Fibroblast of villous mesenchyme (primary cell): ENCODE data around the gene NET1. TPM values are rescaled to one million over a fixed set of nuclear protein-coding genes. Genes with fewer than 3 reads are reported as not detected.
"Not testable (repeated sequence)": the region's sequence is repeated elsewhere in the genome, so short reads cannot be mapped to it uniquely, and the experiment has no call there.

ENCODE experiments used
- DNase-seq: peaks from one replicate; pipeline ENCODE4 v3.0.0-alpha.2; 2010; ENCODE audit warnings: low read depth
- H3K4me3 ChIP-seq: 2 replicates; pipeline ENCODE4 v1.5.1; 2011; ENCODE audit warnings: low read depth, mild to moderate bottlenecking, low read length
- total RNA-seq: library from RNA; depleted of rRNA; stranded (reverse); fragments of >200 nt; gene quantifications from 2 replicates; pipeline ENCODE4 v1.2.3, GENCODE V29; 2012
- TF ChIP-seq, protein P1 (sequence below): IDR thresholded peaks from 2 replicates; pipeline ENCODE4 v1.5.1; 2012; ENCODE audit warnings: low read depth, mild to moderate bottlenecking, low read length; ENCODE audit not compliant: insufficient read depth

The NET1 gene
- total RNA-seq, 1 donor, result 23.3 TPM

- DNase-seq, result no peak
- no peak overlapping the region for H3K4me3 ChIP-seq
- TF ChIP-seq, protein P1, sequence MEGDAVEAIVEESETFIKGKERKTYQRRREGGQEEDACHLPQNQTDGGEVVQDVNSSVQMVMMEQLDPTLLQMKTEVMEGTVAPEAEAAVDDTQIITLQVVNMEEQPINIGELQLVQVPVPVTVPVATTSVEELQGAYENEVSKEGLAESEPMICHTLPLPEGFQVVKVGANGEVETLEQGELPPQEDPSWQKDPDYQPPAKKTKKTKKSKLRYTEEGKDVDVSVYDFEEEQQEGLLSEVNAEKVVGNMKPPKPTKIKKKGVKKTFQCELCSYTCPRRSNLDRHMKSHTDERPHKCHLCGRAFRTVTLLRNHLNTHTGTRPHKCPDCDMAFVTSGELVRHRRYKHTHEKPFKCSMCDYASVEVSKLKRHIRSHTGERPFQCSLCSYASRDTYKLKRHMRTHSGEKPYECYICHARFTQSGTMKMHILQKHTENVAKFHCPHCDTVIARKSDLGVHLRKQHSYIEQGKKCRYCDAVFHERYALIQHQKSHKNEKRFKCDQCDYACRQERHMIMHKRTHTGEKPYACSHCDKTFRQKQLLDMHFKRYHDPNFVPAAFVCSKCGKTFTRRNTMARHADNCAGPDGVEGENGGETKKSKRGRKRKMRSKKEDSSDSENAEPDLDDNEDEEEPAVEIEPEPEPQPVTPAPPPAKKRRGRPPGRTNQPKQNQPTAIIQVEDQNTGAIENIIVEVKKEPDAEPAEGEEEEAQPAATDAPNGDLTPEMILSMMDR, result no peak
Observed at GRCh38 chr10:5467634-5468255, 55.4 kb downstream of the NET1 start.

DNA sequence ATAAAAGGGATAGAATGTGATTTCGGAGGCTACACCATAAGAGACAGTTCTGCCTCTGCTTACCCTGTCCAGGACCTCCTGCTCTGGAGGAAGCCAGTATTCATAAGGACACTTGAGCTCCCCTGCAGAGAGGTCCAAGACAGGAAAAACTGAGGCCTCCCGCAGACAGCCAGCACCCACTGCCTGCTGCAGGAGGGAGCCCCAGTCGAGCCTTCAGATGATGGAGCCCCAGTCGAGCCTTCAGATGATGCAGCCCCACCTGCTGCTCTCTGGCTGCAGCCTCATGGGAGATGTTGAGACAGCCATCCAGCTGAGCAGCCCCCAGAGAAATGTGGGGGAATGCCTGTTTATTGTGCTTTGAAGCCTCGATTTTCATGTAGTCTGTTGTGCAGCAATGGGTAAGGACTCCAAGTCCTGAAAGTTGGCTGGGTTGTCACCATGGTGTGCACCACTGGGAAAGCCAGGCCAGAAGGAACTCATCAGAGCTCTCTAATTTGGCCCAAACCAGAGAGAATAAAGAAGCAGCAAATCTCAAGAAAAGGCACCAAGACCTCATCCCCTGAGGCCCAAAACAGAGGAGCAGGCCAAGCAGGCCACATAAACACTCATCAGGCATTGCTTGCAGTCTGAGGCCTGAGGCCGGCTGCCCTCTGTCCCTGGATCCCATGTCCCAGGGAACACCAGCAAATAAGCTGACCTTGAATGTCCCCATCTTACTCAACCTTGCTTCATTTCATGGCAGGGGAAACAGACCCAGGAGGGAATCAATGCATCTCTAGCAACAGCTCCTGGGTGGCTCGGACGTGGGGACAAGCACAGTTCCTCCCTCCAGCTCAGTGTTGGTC lies 56.1 kb downstream of the NET1 start:
- TF ChIP-seq, protein P1, result no peak
- DNase-seq, result no peak
- H3K4me3 ChIP-seq, result no peak overlapping the region

DNA sequence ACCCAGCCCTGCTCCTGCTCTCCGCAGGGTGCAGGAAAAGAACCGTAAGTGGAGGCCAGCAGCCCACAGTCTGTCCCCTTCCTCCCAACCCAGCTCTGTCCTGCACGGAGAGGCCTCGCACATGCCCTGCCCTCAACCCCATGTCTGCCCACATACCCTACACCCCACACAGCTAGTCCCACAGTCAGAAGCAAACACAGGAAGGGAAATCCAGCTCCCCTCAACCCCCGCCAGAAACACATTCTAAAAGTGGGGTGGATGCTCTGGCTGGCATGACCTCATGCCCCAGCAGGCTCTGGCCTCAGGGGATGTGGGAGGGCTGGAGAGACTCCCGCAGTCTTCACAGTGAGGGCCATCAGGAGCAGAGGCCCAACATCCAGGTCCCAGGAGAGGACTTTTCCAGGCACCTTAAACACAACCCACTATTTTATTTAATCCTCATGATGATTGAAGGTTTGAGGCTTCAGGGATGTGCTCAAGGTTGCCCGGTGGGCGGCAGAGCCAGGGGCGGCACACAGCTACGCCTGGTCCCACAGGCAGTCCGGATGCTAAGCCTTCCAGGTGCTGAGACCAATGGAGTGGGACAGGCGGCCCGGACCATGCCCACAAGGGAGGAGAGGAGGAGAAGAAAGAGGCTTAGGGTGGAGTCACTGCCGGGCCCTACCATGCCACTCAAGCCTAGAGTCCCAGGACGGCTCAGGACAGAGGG lies 57.1 kb downstream of the NET1 start:
- DNase-seq, result no peak
- TF ChIP-seq, protein P1, result no peak
- H3K4me3 ChIP-seq, result no peak overlapping the region

- TF ChIP-seq, protein P1, result no peak
- DNase-seq, result no peak
Observed at GRCh38 chr10:5470062-5470751, 57.9 kb downstream of the NET1 start.

DNA sequence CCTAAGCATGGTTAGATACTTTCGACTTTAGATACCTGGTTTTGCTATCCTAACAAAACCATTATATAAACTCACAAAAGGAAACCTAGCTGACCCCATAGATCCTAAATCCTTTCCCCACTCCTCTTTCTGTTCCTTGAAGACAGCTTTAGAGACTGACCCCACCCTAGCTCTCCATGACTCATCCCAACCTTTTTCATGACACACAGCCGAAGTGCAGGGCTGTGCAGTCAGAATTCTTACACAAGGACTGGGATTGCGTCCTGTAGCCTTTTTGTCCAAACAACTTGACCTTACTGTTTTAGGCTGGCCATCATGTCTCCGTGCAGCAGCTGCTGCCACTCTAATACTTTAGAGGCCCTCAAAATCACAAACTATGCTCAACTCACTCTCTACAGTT lies 62.3 kb downstream of the NET1 start:
- peak; percentile 76 for DNase-seq
- H3K4me3 ChIP-seq, result not testable (repeated sequence)

More at GRCh38 chr10:5470062-5470751, 57.9 kb downstream of the NET1 start:
- H3K4me3 ChIP-seq, result no peak overlapping the region

DNA sequence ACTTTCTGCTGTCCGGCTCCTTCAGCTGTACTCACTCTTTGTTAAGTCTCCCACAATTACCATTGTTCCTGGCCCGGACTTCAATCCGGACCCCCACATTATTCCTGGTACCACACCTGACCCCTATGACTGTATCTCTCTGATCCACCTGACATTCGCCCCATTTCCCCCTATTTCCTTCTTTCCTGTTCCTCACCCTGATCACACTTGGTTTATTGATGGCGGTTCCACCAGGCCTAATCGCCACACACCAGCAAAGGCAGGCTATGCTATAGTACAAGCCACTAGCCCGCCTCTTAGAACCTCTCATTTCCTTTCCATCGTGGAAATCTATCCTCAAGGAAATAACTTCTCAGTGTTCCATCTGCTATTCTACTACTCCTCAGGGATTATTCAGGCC lies 62.7 kb downstream of the NET1 start:
- H3K4me3 ChIP-seq, DNase-seq: not testable (repeated sequence)

DNA sequence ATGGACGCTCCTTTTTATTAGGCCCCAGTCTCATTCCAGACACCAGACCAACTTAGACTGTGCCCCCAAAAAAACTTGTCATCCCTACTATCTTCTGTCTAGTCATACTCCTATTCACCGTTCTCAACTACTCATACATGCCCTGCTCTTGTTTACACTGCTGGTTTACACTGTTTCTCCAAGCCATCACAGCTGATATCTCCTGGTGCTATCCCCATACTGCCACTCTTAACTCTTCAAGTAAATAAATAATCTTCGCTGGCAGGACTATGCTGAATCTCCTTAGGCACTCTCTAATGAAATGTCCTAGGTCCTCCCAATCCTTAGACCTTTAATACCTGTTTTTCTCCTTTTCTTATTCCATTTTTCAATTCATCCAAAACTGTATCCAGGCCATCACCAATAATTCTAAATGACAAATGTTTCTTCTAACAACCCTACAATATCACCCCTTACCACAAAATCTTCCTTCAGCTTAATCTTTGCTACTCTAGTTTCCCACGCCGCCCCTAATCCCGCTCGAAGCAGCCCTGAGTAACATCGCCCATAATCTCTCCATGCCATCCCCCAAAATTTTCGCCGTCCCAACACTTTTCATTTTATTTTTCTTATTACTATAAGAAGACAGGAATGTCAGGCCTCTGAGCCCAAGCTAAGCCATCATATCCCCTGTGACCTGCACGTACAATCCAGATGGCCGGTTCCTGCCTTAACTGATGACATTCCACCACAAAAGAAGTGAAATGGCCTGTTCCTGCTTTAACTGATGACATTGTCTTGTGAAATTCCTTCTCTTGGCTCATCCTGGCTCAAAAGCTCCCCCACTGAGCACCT lies 63.8 kb downstream of the NET1 start:
- H3K4me3 ChIP-seq, DNase-seq: not testable (repeated sequence)
